ENCODE measurements around the gene MCEE. TPM values are rescaled to one million over a fixed set of nuclear protein-coding genes. Genes with fewer than 3 reads are reported as not detected.

MCEE gene
- total RNA-seq, 4 donors from 2014 or later = 11.9 to 23.7 (median 19.1) TPM

DNA sequence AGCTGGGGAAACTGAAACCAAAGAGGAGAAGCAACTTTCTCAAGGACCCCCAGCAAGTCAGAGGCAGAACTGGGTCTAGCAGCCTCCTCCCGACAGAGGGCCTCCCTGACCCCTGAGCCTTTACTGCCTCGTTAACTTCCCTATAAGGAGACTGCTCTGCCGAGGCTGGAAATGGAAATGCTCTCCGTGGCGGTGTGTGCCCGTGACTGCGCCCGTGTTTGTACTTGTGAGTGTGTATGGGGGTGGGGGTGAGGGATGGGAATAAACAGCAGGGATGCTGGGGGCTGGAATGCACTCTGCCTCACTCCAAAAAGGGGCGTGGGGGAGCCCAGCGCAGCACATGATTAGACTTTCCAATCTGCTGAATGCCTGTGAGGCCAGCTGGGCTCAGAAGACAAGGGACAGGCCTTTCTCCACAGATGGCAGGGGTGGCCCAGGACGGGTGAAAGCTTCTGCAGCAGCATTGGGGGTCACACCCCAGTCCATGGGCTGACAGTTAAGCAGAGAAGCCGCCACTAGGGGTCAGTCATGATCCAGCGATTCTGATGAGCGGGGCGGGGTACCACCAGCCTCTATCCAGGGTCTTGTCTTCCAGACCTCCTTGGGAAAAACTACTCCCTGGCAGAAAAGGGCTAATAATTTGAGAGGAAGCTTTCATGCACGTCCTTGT, 27.2 kb upstream of the MCEE start:
- peak overlapping the region in 1 of 2 donors; percentile 27 for H3K4me3 ChIP-seq

DNA sequence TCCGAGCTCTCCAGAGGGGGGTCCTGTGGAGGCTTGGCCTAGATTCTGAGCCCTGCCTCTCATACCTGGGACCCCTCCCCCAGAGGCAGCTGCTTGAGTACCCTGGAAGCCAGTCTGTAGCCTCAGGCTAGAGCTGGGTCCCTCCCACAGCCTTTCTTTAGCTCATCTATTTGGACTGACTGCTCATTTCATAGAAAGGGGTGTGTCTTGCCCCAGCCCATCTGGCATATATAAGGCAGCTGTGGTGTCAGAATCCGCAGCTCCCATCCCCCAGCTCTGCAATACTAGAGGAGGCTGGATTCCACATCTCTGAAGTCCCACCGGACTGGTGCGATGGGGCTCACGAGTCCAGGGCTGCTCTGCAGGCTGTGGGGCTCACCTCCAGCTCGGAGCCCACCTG, 26.5 kb upstream of the MCEE start:
- no CpG with 5 or more reads among the region's 6 CpGs for WGBS, 2 donors (ENCODE audit: low coverage in 1 of 2)
- Histone ChIP-seq H3K36me3 (no peaks in the 10 kb centered on the region), H3K4me3 (peak overlapping the region in 1 of 2 donors; percentile 27), H3K27me3 (no peaks in the 10 kb centered on the region), H3K4me1 (peaks cover 0 to 12% (median 0%) of the 10 kb centered on the region in 3 donors), H3K9me3 (no peaks in the 10 kb centered on the region), H3K27ac (no peak overlapping the region)
- TF ChIP-seq POLR2A (IDR thresholded peaks at IDR 0.05) (no peak), EP300 (IDR thresholded peaks at IDR 0.05) (no peak), POLR2AphosphoS5 (IDR thresholded peaks at IDR 0.05) (no peak)
- TF ChIP-seq, protein P1, sequence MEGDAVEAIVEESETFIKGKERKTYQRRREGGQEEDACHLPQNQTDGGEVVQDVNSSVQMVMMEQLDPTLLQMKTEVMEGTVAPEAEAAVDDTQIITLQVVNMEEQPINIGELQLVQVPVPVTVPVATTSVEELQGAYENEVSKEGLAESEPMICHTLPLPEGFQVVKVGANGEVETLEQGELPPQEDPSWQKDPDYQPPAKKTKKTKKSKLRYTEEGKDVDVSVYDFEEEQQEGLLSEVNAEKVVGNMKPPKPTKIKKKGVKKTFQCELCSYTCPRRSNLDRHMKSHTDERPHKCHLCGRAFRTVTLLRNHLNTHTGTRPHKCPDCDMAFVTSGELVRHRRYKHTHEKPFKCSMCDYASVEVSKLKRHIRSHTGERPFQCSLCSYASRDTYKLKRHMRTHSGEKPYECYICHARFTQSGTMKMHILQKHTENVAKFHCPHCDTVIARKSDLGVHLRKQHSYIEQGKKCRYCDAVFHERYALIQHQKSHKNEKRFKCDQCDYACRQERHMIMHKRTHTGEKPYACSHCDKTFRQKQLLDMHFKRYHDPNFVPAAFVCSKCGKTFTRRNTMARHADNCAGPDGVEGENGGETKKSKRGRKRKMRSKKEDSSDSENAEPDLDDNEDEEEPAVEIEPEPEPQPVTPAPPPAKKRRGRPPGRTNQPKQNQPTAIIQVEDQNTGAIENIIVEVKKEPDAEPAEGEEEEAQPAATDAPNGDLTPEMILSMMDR (IDR thresholded peaks at IDR 0.05) = no peak
- no peak for ATAC-seq

More for the DNA sequence above, 27.2 kb upstream of the MCEE start:
- WGBS, 2 donors (ENCODE audit: low coverage in 1 of 2) = 7 to 12% methylated on average over 6 to 8 of the region's 16 CpGs
- H3K36me3 ChIP-seq = no peaks in the 10 kb centered on the region
- H3K4me1 ChIP-seq = peaks cover 0 to 12% (median 0%) of the 10 kb centered on the region in 3 donors
- no peak for ATAC-seq
- no peak for TF ChIP-seq EP300 (IDR thresholded peaks at IDR 0.05)
- TF ChIP-seq, protein P1 (IDR thresholded peaks at IDR 0.05) = peak in 3 of 4 experiments; percentile 39 to 60 (median 44)
- TF ChIP-seq POLR2AphosphoS5 (IDR thresholded peaks at IDR 0.05) = no peak
- TF ChIP-seq POLR2A (IDR thresholded peaks at IDR 0.05) = no peak
- no peak overlapping the region for H3K27ac ChIP-seq
- no peaks in the 10 kb centered on the region for H3K27me3 ChIP-seq
- H3K9me3 ChIP-seq = no peaks in the 10 kb centered on the region

DNA sequence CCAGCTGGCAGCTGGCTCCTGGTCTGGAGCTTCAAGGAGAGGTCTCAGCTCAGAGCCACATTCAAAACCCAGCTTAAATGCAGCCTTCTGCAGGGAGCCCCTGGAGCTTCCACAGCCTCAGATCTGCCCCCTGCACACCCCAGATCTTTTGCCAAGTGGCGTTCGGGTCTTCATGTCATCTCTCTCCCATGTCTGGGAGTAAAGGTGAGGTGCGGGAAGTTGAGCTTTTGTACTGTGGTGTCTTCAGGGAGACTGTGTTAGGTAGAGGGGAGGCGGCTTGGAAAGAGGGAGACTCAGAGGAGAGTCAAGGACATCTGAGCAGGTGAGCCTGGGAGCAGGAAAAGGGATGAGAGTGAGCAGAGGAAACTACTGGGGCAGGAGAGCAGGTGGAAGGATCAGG, 25.8 kb upstream of the MCEE start:
- no peak for ATAC-seq
- no peak overlapping the region for H3K27ac ChIP-seq
- WGBS, 2 donors (ENCODE audit: low coverage in 1 of 2) = 83% methylated on average over 1 of the region's 4 CpGs; no CpG with 5 or more reads in 1 of the 2 donors

DNA sequence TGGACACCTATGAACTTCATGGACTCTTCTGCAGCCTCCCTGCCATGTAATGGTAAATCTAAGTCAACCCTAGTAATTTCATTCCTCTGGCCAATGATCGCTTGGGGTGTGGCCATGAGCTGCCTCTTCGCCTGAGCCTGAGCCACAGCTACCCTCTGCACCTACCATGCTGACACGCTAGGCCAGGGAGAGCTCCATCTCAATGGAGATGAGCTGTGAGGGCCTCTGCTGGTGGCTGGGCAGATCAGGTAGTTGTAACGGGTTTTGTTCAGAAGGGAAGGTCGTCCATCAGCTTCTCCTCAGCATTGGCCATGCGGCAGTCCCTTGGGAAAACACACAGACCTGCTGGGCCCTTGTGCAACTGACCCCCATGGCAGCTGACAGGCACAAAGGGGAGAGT, 24.8 kb upstream of the MCEE start:
- no peak overlapping the region for H3K27ac ChIP-seq
- H3K4me3 ChIP-seq = no peak overlapping the region
- WGBS, 2 donors (ENCODE audit: low coverage in 1 of 2) = 69% methylated on average over 3 of the region's 6 CpGs; no CpG with 5 or more reads in 1 of the 2 donors
- no peak for ATAC-seq
- peaks cover 0 to 10% of the 10 kb centered on the region in 2 donors for H3K36me3 ChIP-seq
- peaks cover 0 to 12% (median 0%) of the 10 kb centered on the region in 3 donors for H3K4me1 ChIP-seq
- TF ChIP-seq POLR2AphosphoS5 (IDR thresholded peaks at IDR 0.05) (no peak), EP300 (IDR thresholded peaks at IDR 0.05) (no peak), POLR2A (IDR thresholded peaks at IDR 0.05) (no peak)
- TF ChIP-seq, protein P1 (IDR thresholded peaks at IDR 0.05) = no peak
- no peaks in the 10 kb centered on the region for H3K27me3 ChIP-seq
- no peaks in the 10 kb centered on the region for H3K9me3 ChIP-seq

More for the DNA sequence above, 25.8 kb upstream of the MCEE start:
- no peaks in the 10 kb centered on the region for H3K27me3 ChIP-seq
- peaks cover 0 to 12% (median 0%) of the 10 kb centered on the region in 3 donors for H3K4me1 ChIP-seq
- no peak overlapping the region for H3K4me3 ChIP-seq
- H3K36me3 ChIP-seq = no peaks in the 10 kb centered on the region
- H3K9me3 ChIP-seq = no peaks in the 10 kb centered on the region
- no peak for TF ChIP-seq EP300 (IDR thresholded peaks at IDR 0.05)
- TF ChIP-seq POLR2A (IDR thresholded peaks at IDR 0.05) = no peak
- TF ChIP-seq POLR2AphosphoS5 (IDR thresholded peaks at IDR 0.05) = no peak

DNA sequence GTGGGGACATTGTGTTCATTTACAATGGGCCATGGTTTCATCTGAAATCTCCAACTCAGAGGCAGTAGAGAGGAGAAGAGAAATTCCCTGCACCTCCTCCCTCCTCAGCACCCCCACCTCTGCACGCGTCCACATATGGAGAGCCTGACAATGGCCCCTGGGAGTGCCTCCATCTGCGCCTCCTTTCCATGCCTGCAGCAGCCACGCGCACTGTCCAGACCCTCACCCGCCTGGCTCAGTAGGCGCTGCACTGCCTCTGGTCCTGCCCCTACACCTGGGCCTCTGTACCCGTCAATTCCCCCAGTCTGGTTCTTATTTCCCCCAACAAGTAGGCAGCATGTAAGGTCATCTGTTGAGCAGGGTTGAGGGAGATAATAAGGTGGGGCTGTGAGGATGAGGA, 24.2 kb upstream of the MCEE start:
- H3K9me3 ChIP-seq = no peaks in the 10 kb centered on the region
- no peaks in the 10 kb centered on the region for H3K27me3 ChIP-seq
- no peak for ATAC-seq
- WGBS, 2 donors (ENCODE audit: low coverage in 1 of 2) = 75 to 90% methylated on average over 4 of the region's 8 CpGs
- no peak overlapping the region for H3K4me3 ChIP-seq
- peaks cover 0 to 16% of the 10 kb centered on the region in 2 donors for H3K36me3 ChIP-seq
- peaks cover 0 to 12% (median 0%) of the 10 kb centered on the region in 3 donors for H3K4me1 ChIP-seq
- no peak for TF ChIP-seq POLR2AphosphoS5 (IDR thresholded peaks at IDR 0.05)
- no peak for TF ChIP-seq POLR2A (IDR thresholded peaks at IDR 0.05)
- no peak for TF ChIP-seq EP300 (IDR thresholded peaks at IDR 0.05)
- TF ChIP-seq, protein P1 (IDR thresholded peaks at IDR 0.05) = no peak
- no peak overlapping the region for H3K27ac ChIP-seq

All from gastroesophageal sphincter (tissue), 4 donors.